Fibroblast of lung (primary cell): Measurements from ENCODE around the gene KLK7. TPM values are rescaled to one million over a fixed set of nuclear protein-coding genes. Genes with fewer than 3 reads are reported as not detected.

Experiments used
- DNase-seq, 2 donors: peaks; one replicate each; pipeline versions ENCODE4 v3.0.0 to v3.0.0-alpha.2; 2010; ENCODE audit warnings: low read depth in 2 of 2
- H2AFZ ChIP-seq: 2 replicates; pipeline ENCODE4 v1.5.1; 2012; ENCODE audit warnings: low read length, control low read depth, inconsistent platforms
- H3K27ac ChIP-seq: 2 replicates; pipeline ENCODE4 v1.5.1; 2011; ENCODE audit warnings: low read length, control low read depth; ENCODE audit not compliant: insufficient read depth
- H3K27me3 ChIP-seq: 2 replicates; pipeline ENCODE4 v1.5.1; 2011; ENCODE audit warnings: mild to moderate bottlenecking, low read length; ENCODE audit not compliant: control insufficient read depth, insufficient read depth
- H3K36me3 ChIP-seq: 2 replicates; pipeline ENCODE4 v1.5.1; 2011; ENCODE audit warnings: low read length; ENCODE audit not compliant: control insufficient read depth, insufficient read depth
- H3K4me1 ChIP-seq: 2 replicates; pipeline ENCODE4 v1.5.1; 2011; ENCODE audit warnings: low read length; ENCODE audit not compliant: control insufficient read depth, insufficient read depth; ENCODE audit errors: extremely low read depth
- H3K4me2 ChIP-seq: 2 replicates; pipeline ENCODE4 v1.5.1; 2011; ENCODE audit warnings: low read length, control low read depth; ENCODE audit not compliant: insufficient read depth; ENCODE audit errors: extremely low read depth
- H3K4me3 ChIP-seq, 4 experiments: fragments of 200-600 bp in 1 of 4; sonication (generic) in 1 of 4; replicated peaks in 1 of 4; 2 replicates each; pipeline ENCODE4 v1.5.1; 2011 to 2016; ENCODE audit warnings: low read length in 4 of 4, low read depth in 3 of 4, mild to moderate bottlenecking in 3 of 4, control low read depth in 2 of 4, inconsistent platforms in 1 of 4, mixed read lengths in 1 of 4; ENCODE audit not compliant: insufficient read depth in 1 of 4; ENCODE audit errors: control extremely low read depth in 1 of 4
- H3K79me2 ChIP-seq: 2 replicates; pipeline ENCODE4 v1.5.1; 2012; ENCODE audit warnings: mild to moderate bottlenecking, low read length, inconsistent platforms; ENCODE audit not compliant: control insufficient read depth, insufficient read depth
- H3K9ac ChIP-seq: 2 replicates; pipeline ENCODE4 v1.5.1; 2011; ENCODE audit warnings: mild to moderate bottlenecking, low read length, control low read depth; ENCODE audit not compliant: insufficient read depth
- H3K9me3 ChIP-seq: 2 replicates; pipeline ENCODE4 v1.5.1; 2012; ENCODE audit warnings: low read depth, low read length; ENCODE audit not compliant: control insufficient read depth, insufficient read depth
- H4K20me1 ChIP-seq: 2 replicates; pipeline ENCODE4 v1.5.1; 2011; ENCODE audit warnings: low read length; ENCODE audit not compliant: control insufficient read depth, insufficient read depth; ENCODE audit errors: extremely low read depth
- EZH2 ChIP-seq: IDR thresholded peaks from 2 replicates; pipeline ENCODE4 v1.5.1; 2012; ENCODE audit warnings: low read length, control low read depth, mild to moderate bottlenecking; ENCODE audit errors: missing control alignments
- polyA plus RNA-seq, 2 donors: library from polyadenylated mRNA; depleted of rRNA in 1 of 2; stranded (reverse) in 1 of 2; unstranded in 1 of 2; fragments of >200 nt; gene quantifications; 2 replicates each; pipeline ENCODE4 v1.2.1, GENCODE V29; 2011 to 2012; ENCODE audit warnings: missing spikeins in 1 of 2
- total RNA-seq: library from RNA; depleted of rRNA; stranded (reverse); fragments of >200 nt; gene quantifications from 2 replicates; pipeline ENCODE4 v1.2.1, GENCODE V29; 2014
- TF ChIP-seq, protein P1 (sequence below), 2 donors: IDR thresholded peaks in 1 of 2; conservative IDR thresholded peaks in 1 of 2; 1 replicate in 1 of 2; 2 replicates in 1 of 2; pipeline ENCODE4 v1.5.1; 2011 to 2012; ENCODE audit warnings: low read length in 2 of 2, control low read depth in 1 of 2, inconsistent platforms in 1 of 2, low read depth in 1 of 2, mild to moderate bottlenecking in 1 of 2

The KLK7 gene
- total and polyA plus RNA-seq, 2 donors (not counting 1 experiment from before 2014, with no cell fraction given) = not detected

GRCh38 chr19:51005248-51005647 is 21.5 kb upstream of the KLK7 start:
- Histone ChIP-seq H3K4me2 (no peak overlapping the region), H3K4me1 (no peaks in the 10 kb centered on the region), H3K9me3 (no peaks in the 10 kb centered on the region), H3K79me2 (no peaks in the 10 kb centered on the region), H2AFZ (no peak overlapping the region), H3K9ac (no peak overlapping the region), H3K27ac (no peak overlapping the region), H4K20me1 (no peaks in the 10 kb centered on the region), H3K36me3 (no peaks in the 10 kb centered on the region), H3K27me3 (no peaks in the 10 kb centered on the region), H3K4me3 (no peak overlapping the region)
- DNase-seq = no peak
- TF ChIP-seq EZH2 = no peak
- TF ChIP-seq, protein P1, sequence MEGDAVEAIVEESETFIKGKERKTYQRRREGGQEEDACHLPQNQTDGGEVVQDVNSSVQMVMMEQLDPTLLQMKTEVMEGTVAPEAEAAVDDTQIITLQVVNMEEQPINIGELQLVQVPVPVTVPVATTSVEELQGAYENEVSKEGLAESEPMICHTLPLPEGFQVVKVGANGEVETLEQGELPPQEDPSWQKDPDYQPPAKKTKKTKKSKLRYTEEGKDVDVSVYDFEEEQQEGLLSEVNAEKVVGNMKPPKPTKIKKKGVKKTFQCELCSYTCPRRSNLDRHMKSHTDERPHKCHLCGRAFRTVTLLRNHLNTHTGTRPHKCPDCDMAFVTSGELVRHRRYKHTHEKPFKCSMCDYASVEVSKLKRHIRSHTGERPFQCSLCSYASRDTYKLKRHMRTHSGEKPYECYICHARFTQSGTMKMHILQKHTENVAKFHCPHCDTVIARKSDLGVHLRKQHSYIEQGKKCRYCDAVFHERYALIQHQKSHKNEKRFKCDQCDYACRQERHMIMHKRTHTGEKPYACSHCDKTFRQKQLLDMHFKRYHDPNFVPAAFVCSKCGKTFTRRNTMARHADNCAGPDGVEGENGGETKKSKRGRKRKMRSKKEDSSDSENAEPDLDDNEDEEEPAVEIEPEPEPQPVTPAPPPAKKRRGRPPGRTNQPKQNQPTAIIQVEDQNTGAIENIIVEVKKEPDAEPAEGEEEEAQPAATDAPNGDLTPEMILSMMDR (conservative IDR thresholded peaks at IDR 0.05 in 1 of 2, IDR thresholded peaks at IDR 0.05 in 1 of 2; ENCODE audit: low read depth in 1 of 2, low read length in 2 of 2) = no peak

GRCh38 chr19:51003316-51003715 is 19.6 kb upstream of the KLK7 start:
- DNase-seq = no peak
- no peaks in the 10 kb centered on the region for H3K79me2 ChIP-seq
- H3K36me3 ChIP-seq = no peaks in the 10 kb centered on the region
- H3K9ac ChIP-seq = no peak overlapping the region
- no peaks in the 10 kb centered on the region for H3K4me1 ChIP-seq
- H3K4me3 ChIP-seq = no peak overlapping the region
- no peaks in the 10 kb centered on the region for H3K9me3 ChIP-seq
- H3K4me2 ChIP-seq = no peak overlapping the region
- no peak overlapping the region for H2AFZ ChIP-seq
- H3K27me3 ChIP-seq = no peaks in the 10 kb centered on the region
- TF ChIP-seq, protein P1 (conservative IDR thresholded peaks at IDR 0.05 in 1 of 2, IDR thresholded peaks at IDR 0.05 in 1 of 2; ENCODE audit: low read depth in 1 of 2, low read length in 2 of 2) = no peak
- no peak for TF ChIP-seq EZH2
- H4K20me1 ChIP-seq = no peaks in the 10 kb centered on the region
- no peak overlapping the region for H3K27ac ChIP-seq

DNA sequence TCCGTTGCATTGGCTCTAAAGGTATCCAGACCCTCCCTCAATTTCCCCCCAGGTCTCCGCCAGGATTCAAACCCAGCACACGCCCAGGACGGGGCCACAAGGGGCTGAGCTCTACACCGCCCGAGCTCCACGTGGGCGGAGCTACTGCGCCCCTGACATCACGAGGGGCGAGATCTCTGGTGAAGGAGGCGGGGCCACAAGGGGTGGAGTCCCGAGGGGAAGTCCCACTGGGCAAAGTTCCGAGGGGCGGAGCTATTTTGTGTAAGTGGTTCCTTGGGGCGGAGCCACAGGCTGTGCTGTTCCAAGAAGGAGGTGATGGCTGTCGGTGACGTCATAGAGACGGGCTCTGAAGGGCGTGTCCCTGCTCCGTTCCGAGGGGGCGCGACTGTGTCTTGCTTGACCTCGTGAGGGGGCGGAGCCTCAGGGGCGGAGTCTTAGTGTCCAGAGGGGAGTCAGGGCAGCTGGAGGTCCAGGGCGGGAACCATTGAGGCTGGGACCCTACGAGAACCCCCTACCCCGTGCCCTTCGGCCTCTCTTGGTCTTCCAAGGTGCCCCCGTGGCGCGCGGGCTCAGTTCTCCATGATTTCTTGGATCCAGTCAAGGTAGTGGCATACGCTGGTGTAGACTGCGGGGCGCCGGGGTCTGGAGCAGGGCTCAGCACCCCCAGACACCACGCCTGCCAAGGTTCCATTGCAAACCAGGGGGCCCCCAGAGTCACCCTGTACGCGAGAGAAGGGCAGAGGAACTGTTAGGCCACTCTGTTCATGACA is 19.0 kb upstream of the KLK7 start:
- TF ChIP-seq EZH2 = no peak
- TF ChIP-seq, protein P1 (conservative IDR thresholded peaks at IDR 0.05 in 1 of 2, IDR thresholded peaks at IDR 0.05 in 1 of 2; ENCODE audit: low read depth in 1 of 2, low read length in 2 of 2) = no peak
- H3K9ac ChIP-seq = no peak overlapping the region
- no peak overlapping the region for H2AFZ ChIP-seq
- no peaks in the 10 kb centered on the region for H3K79me2 ChIP-seq
- H3K27me3 ChIP-seq = no peaks in the 10 kb centered on the region
- no peaks in the 10 kb centered on the region for H3K36me3 ChIP-seq
- H3K9me3 ChIP-seq = no peaks in the 10 kb centered on the region
- no peak overlapping the region for H3K4me3 ChIP-seq
- no peak overlapping the region for H3K4me2 ChIP-seq
- H3K4me1 ChIP-seq = no peaks in the 10 kb centered on the region
- no peak overlapping the region for H3K27ac ChIP-seq
- no peaks in the 10 kb centered on the region for H4K20me1 ChIP-seq
- DNase-seq = no peak
